ENCODE results near the gene NINJ1.
"Not testable (repeated sequence)": the region's sequence is repeated elsewhere in the genome, so short reads cannot be mapped to it uniquely, and the experiment has no call there.

GRCh38 chr9:93101086-93101485 lies 33.0 kb downstream of the NINJ1 start:
- TF ChIP-seq CTCF (conservative IDR thresholded peaks at IDR 0.05 in 1 of 2, IDR thresholded peaks at IDR 0.05 in 1 of 2; ENCODE audit: low read depth in 1 of 2, low read length in 2 of 2); EZH2 (IDR thresholded peaks at IDR 0.05; ENCODE audit: low read length, missing control alignments): not testable (repeated sequence)
